NOMO-1 (cell line): ENCODE measurements around the gene GABRB3.

ENCODE experiments used
- DNase-seq, 2 experiments: peaks; one replicate each; lab custom pipeline; 2025; ENCODE audit not compliant: unreplicated experiment in 2 of 2; lab: John Stamatoyannopoulos, UW

The GABRB3 gene

DNA sequence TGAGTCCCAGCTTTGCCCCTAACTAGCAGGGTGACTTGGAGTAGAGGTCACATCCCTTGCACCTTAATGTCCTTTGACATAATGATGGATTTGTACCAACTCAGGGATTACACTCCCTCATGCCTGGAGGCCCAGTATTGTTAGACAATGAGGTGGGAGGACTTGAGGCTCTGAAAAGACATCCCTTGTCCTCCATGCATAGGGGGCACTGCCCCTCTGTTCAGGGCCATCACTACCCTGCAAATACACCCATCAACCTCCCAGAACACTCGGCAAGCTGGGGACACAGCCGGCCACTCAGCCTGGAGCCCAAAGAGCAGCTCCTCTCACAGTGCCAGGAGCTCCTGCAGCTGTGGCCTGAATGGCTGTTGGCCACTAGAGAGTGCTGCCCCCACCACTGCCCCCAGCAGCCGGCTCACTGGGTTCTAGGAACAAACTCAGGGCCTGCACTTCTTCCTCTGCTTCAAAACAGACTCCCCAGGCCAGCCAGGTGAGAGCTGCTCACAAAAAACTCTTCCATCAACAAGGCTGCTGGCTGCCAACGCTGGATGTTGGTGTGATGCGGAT is 90.2 kb downstream of the GABRB3 start:
- DNase-seq, result no peak

DNA sequence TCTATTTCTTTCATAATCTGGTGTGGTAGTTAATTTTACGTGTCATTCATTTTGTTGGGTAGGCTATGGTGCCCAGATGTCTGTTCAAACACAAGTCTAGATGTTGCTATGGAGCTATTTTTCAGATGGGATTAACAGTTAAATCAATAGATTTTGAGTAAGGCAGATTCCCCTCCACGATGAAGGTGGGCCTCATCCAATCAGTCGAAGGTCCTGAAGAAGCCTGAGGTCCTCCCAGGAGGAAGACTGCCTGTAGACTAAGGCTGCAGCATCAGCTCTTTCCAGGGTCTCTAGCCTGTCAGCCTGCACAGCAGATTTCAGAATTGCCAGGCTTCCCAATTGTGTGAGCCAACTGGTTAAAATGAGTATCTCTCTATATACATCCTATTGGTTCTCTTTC is 92.9 kb downstream of the GABRB3 start:
- DNase-seq, result no peak

DNA sequence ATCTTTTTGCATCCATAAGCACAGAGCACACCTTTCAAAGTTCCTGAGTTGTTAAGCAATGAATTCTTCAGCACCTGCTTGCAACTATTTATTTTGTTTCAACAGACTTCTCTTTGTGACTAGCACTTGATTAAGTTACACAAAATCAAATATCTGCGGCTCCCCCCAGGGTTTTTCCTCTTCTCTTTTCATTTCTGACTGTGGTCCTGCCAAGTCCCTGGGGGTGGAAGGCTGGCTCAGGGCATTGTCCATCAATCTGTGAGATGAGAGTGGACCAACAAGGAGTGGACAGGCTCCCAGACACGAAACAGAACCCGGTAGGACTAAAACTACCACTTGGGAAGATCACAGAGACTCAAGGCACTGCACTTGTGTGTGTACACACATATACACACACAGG is 96.8 kb downstream of the GABRB3 start:
- DNase-seq, result no peak

DNA sequence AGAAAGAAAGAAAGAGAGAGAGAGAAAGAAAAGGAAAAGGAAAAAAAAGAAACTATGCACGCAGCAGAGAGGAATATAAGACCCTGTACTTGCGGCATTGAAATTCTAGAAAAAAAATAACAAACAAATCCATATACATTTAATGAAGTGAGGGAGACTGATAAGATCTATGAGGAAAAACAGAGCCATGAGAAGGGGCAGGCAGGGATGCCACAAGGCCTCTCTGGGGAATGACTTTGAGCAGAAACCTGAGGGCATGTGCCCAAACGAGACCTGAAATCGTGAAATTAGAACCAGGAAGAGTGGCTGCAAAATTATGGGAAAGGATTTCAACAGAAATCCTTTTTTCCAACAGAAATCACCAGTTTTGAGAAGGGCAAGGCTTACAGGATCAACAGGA is 98.4 kb downstream of the GABRB3 start:
- DNase-seq, result no peak

DNA sequence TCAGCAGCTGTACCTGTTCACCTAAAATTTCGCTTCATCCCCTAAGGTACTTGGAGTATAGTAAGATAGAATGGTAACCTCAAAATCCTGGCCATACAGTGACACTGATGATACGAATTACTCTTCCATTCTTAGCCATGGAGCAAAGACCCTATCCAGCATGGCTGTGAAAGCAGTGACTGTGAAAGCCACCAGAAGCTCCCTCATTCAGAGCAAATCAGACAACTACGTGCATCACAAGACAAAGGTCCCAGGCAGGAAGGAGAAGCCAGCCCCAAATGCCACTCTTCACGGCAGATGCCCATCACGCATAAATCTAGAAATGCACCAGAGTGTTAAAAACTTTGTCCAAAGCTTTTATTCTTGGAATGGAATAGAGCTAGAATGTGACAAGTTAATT is 99.4 kb downstream of the GABRB3 start:
- DNase-seq, result no peak

GRCh38 chr15:26670116-26670515 is 102.8 kb downstream of the GABRB3 start:
- no peak for DNase-seq

GRCh38 chr15:26667222-26667988 is 105.5 kb downstream of the GABRB3 start:
- DNase-seq, result no peak

DNA sequence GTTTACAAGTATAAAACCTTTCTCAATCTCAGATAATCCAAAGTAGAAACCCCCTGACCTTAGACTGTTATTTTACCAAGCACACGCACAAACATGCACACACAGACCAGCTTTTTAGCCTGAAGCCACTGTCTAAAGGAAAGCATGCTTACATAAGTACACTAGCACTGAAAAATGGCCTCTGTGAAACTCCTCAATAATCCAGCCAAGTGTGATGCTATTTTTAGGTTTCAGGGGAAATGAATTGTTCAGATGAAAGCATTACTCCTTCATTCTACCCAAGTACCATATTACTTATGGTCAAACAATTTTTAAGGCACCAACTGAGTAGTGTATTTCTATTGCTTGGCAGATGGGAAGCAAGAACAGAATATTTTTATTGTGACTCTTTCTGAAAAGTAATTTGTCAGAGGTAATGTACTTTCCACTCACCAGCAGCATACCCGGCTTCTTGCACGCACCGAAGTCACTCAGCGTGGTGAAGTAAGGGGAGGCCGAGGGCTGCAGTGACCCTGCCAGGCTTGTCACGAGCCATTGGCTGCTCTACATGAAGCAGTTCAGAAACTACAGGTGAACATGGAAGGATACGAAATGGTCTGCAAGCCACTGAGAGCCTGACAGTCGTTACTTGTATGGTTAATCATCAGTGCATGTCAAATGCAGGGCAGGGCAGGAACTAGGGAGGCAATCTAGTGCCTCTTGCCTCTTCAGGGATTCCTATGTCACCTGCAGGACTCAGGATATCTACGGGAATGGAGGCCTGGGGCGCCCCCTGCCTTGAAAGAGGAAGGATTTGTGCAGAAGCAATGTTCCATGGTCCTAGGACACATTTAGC is 106.7 kb downstream of the GABRB3 start:
- no peak for DNase-seq

DNA sequence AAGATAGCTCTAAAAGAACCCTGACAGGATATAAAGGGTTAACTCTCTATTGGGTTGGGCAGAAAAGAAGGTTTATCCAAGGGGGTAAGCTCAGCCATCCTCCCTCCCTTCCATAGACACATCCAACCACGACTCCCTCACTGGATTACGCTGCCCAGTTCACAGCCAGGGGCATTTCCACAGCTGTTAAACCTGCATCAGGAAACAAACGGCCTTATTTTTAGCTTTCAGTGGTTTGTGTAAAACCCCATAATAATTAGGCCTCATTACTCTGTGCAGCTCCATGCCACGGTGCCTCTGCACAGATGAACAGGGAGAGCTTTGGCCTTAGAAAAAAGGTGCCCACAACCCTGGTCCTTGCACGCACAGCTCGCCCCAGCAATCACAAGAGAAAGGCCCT is 110.6 kb downstream of the GABRB3 start:
- peak; percentile 78 to 80 for DNase-seq

- peak in 1 of 2 experiments; percentile 66 for DNase-seq
Observed at GRCh38 chr15:26661748-26662147, 111.1 kb downstream of the GABRB3 start.

DNA sequence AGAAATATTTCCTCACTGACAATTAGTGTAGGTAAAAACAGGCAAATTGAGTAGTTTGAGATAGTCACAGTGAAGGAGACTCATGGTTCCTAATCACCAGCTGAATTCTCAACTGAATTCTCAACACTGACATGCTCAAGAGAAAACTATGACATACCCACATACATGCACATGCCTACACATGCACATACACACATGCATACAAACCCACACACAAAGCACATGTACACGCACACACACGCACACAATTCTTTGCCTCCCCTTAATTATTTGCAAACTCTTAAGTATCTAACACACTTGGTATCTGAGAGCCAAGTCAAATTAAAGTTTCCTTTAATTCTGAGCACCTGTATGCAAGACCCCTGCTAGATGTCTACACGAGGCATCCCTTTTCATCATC is 111.8 kb downstream of the GABRB3 start:
- no peak for DNase-seq

- DNase-seq, result no peak
Observed at GRCh38 chr15:26660241-26660640, 112.6 kb downstream of the GABRB3 start.

DNA sequence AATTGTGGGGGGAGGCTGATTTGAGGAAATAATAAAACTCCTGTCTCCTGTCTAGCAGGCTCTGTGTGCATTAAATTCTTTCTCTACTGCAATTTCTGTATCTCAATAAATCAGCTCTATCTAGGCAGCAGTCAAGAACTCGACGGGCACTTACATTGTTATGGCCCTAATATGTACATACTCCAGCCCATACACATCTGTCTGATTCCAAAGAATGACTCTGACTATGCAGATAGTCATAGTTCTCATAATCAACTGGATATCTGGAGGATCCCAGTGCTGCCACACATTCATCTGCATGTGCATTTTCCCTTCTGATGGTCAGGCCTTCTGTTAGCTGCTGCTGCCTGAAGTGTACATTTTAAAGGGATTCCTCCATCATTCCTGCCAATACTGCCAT is 114.6 kb downstream of the GABRB3 start:
- no peak for DNase-seq

DNA sequence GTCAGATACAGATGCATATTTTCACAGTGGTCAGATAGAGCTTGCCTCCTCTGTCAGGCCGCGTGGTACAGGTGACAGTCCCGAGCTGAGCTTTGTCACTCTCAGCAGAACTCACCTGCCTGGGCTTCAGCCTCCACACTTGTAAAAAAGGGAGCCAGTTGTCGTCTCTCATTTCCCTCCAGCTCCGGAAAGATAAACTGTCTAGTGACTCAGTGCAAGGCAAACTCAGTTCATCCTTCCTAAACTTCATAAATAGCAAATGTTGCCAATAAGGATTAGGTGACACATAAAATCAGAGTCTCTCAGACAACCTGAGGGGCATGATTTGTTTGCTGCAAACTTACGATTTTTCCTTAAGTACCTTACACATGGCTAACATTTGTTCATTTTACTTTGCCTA is 116.8 kb downstream of the GABRB3 start:
- DNase-seq, result no peak

DNA sequence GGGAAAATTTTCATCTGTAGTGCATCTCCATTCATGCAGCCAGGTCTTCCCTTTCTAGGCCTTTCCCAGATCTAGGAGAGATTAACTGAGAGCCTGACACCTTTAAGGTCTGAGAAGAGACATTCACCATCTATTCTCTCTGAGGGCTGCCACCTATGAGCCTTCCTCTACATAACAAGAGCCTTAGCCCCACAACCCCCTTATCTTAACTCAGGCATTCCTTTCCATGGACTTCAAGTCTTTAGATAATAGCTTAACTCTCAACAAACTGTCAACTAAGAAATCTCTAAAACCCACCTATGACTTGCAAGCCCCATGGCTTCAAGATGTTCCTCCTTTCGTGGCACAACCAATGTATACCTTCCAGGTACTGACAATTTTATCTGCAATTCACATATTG is 121.0 kb downstream of the GABRB3 start:
- DNase-seq, result no peak

DNA sequence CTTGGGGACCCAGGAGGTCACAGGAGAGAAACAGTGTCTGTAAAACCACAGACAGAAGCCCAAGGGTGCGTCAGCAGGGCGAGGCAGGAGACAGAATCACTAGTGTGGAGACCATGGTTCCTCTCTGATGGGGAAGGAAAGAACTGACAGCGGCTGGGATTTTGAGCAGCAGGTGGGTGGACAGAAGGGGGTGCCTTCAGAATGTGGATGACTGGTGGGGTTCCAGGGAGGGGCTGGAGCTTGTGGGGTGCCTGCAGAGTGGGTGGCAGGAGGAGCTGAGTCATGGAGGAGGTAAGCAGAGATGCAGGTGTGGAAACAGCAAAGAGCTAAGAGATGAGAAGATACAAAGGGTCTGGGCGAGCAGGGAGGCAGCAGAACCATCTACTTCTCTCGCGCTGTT is 124.2 kb downstream of the GABRB3 start:
- DNase-seq, result no peak

DNA sequence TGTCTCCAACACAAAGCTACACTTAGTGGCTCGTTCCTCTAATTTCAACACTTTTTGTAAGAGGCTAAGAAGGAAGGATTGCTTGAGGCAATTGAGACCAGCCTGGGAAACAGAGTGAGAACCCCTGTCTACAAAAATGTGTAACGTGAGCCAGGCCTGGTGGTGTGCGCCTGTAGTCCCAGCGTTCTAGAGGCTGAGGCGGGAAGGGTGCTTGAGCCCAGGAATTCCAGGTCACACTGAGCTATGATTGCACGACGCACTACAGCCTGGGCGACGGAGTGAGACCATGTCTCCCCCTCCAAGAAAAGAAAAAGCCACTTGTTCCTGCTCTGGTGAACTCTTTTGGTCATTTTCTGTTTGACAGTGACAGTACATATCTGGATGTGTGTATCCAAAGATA is 127.9 kb downstream of the GABRB3 start:
- DNase-seq, result no peak

DNA sequence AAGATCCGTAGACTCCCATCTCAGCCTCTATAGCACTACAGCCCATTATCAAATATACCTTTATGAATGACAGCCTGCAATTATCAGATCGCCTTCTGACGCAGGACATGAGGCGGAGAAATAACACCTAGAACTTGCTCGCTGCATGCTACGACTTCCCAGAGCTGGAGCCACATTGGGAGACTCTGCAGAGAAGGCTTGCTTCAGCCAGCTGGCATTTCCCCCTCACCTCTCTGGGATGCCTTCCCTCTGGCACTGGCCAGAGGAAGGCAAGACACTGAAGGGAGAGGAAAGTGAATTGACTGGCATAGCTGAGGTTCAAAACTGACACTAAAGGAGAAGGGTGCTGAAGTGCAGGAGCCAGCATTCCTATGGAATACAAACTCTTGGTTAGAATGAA is 131.7 kb downstream of the GABRB3 start:
- no peak for DNase-seq

- no peak for DNase-seq
Observed at GRCh38 chr15:26640601-26641000, 132.3 kb downstream of the GABRB3 start.

- DNase-seq, result no peak
Observed at GRCh38 chr15:26639966-26640365, 132.9 kb downstream of the GABRB3 start.

GRCh38 chr15:26635614-26636013 is 137.3 kb downstream of the GABRB3 start:
- DNase-seq, result no peak

GRCh38 chr15:26635105-26635504 is 137.8 kb downstream of the GABRB3 start:
- DNase-seq, result no peak
